A549 (cell line): ENCODE measurements around the gene KCNN2. TPM values are rescaled to one million over a fixed set of nuclear protein-coding genes. Genes with fewer than 3 reads are reported as not detected.

ENCODE experiments used
- ATAC-seq, 2 experiments: fragments of 200-7000 bp in 1 of 2; fragments of >200 bp in 1 of 2; cut with Nextera tagmentation in 1 of 2; cut with Tn5 transposase in 1 of 2; 3 replicates each; pipeline versions ENCODE4 v1.8.0 to v1.9.1; 2018 to 2020; ENCODE audit warnings: mild to moderate bottlenecking in 1 of 2, moderate library complexity in 1 of 2
- CTCF ChIA-PET: fragments of 300-600 bp; sonication (Branson Sonifier 250); formaldehyde crosslinking; extraction: SDS; loops from one replicate; lab custom pipeline; 2021; ENCODE audit warnings: antibody characterized with exemption, inconsistent platforms; lab: Yijun Ruan, JAX
- POLR2A ChIA-PET: fragments of 350-600 bp; formaldehyde crosslinking; extraction: SDS; loops from one replicate; lab custom pipeline; 2021; ENCODE audit warnings: antibody characterized with exemption, inconsistent platforms; lab: Yijun Ruan, JAX
- DNase-seq, 2 experiments: peaks; one replicate each; pipeline versions ENCODE4 v3.0.0 to v3.0.0-alpha.2; 2011 to 2016; ENCODE audit warnings: low read depth in 1 of 2, low spot score in 1 of 2
- FAIRE-seq: peaks from 2 replicates; lab custom pipeline; 2011; peaks lifted over from hg19 to GRCh38; lab: Jason Lieb, UNC
- H3K27ac ChIP-seq, 2 experiments: fragments of >200 bp; sonication (Bioruptor Twin); formaldehyde crosslinking; 3 replicates each; pipeline ENCODE4 v1.5.1; 2016 to 2017
- H3K4me1 ChIP-seq: fragments of >200 bp; sonication (Bioruptor Twin); formaldehyde crosslinking; 3 replicates; pipeline ENCODE4 v1.6.1; 2016
- H3K4me2 ChIP-seq: fragments of >200 bp; sonication (Bioruptor Twin); formaldehyde crosslinking; 3 replicates; pipeline ENCODE4 v1.6.1; 2016
- H3K4me3 ChIP-seq: fragments of >200 bp; sonication (Bioruptor Twin); formaldehyde crosslinking; 3 replicates; pipeline ENCODE4 v1.5.1; 2016
- H3K9me3 ChIP-seq: fragments of >200 bp; sonication (Bioruptor Twin); formaldehyde crosslinking; 3 replicates; pipeline ENCODE4 v1.6.1; 2016
- CEBPB ChIP-seq, 2 experiments: fragments of >200 bp in 1 of 2; sonication (Bioruptor Twin) in 1 of 2; formaldehyde crosslinking in 1 of 2; IDR thresholded peaks; 2 replicates each; pipeline ENCODE4 v1.6.1; 2012 to 2016
- CHD4 ChIP-seq: fragments of 200-600 bp; sonication (generic); IDR thresholded peaks from 2 replicates; pipeline ENCODE4 v1.6.1; 2016; ENCODE audit warnings: antibody characterized with exemption, mild to moderate bottlenecking, borderline replicate concordance
- EHF ChIP-seq: fragments of 250-450 bp; sonication (Bioruptor Pico); IDR thresholded peaks from 2 replicates; pipeline ENCODE4 v1.5.0; 2020; ENCODE audit warnings: mild to moderate bottlenecking
- EHMT2 ChIP-seq: fragments of 200-600 bp; sonication (generic); IDR thresholded peaks from 2 replicates; pipeline ENCODE4 v1.6.1; 2016; ENCODE audit warnings: antibody characterized with exemption, low read depth, mild to moderate bottlenecking, moderate library complexity
- HDAC2 ChIP-seq: fragments of 200-600 bp; sonication (generic); IDR thresholded peaks from 2 replicates; pipeline ENCODE4 v1.6.1; 2016
- HEYL ChIP-seq: fragments of 250-450 bp; sonication (Bioruptor Pico); IDR thresholded peaks from 2 replicates; pipeline ENCODE4 v1.8.0; 2021; ENCODE audit warnings: mild to moderate bottlenecking, moderate library complexity
- HOXA7 ChIP-seq: fragments of 250-450 bp; sonication (Bioruptor Pico); IDR thresholded peaks from 2 replicates; pipeline ENCODE4 v1.5.0; 2020; ENCODE audit warnings: mild to moderate bottlenecking, moderate library complexity
- JUNB ChIP-seq: fragments of >200 bp; sonication (Bioruptor Twin); formaldehyde crosslinking; IDR thresholded peaks from 2 replicates; pipeline ENCODE4 v1.6.1; 2016
- NFE2L2 ChIP-seq: fragments of 150-350 bp; conservative IDR thresholded peaks from 2 replicates; pipeline ENCODE4 v1.6.1; 2014; ENCODE audit warnings: low read length
- NPAS2 ChIP-seq: fragments of 250-450 bp; sonication (Bioruptor Pico); IDR thresholded peaks from 2 replicates; pipeline ENCODE4 v1.8.0; 2022; ENCODE audit warnings: mild to moderate bottlenecking, moderate library complexity, borderline replicate concordance
- NR3C1 ChIP-seq: fragments of >200 bp; sonication (Bioruptor Twin); formaldehyde crosslinking; IDR thresholded peaks from 3 replicates; pipeline ENCODE4 v1.6.1; 2017
- POLR2A ChIP-seq: IDR thresholded peaks from 2 replicates; pipeline ENCODE4 v1.6.1; 2012; ENCODE audit warnings: mild to moderate bottlenecking, low read length
- POLR2AphosphoS2 ChIP-seq: conservative IDR thresholded peaks from 2 replicates; pipeline ENCODE4 v1.6.1; 2012; ENCODE audit warnings: low read length, improper control_type of control experiment, inconsistent platforms
- RAD21 ChIP-seq, 2 experiments: fragments of >200 bp in 1 of 2; sonication (Bioruptor Twin) in 1 of 2; formaldehyde crosslinking in 1 of 2; IDR thresholded peaks in 1 of 2; conservative IDR thresholded peaks in 1 of 2; 2 replicates in 1 of 2; 3 replicates in 1 of 2; pipeline ENCODE4 v1.6.1; 2012 to 2018; ENCODE audit warnings: inconsistent platforms in 1 of 2
- RARB ChIP-seq: fragments of 250-450 bp; sonication (Bioruptor Pico); IDR thresholded peaks from 2 replicates; pipeline ENCODE4 v1.8.0; 2021; ENCODE audit warnings: mild to moderate bottlenecking, moderate library complexity
- RCOR1 ChIP-seq: fragments of 150-350 bp; IDR thresholded peaks from 2 replicates; pipeline ENCODE4 v1.6.1; 2014; ENCODE audit warnings: antibody characterized with exemption, low read length, low read depth
- RFX5 ChIP-seq: fragments of 450-650 bp; IDR thresholded peaks from 2 replicates; pipeline ENCODE4 v1.7.1; 2014; ENCODE audit warnings: antibody characterized with exemption, mild to moderate bottlenecking, moderate library complexity
- SREBF2 ChIP-seq: fragments of 450-650 bp; IDR thresholded peaks from 2 replicates; pipeline ENCODE4 v1.6.1; 2014; ENCODE audit warnings: mild to moderate bottlenecking, moderate library complexity
- ZSCAN20 ChIP-seq: fragments of 250-450 bp; sonication (Bioruptor Pico); IDR thresholded peaks from 2 replicates; pipeline ENCODE4 v1.8.0; 2022; ENCODE audit warnings: mild to moderate bottlenecking, moderate library complexity
- WGBS: methylation state at CpG from one replicate; pipeline ENCODE4 v1.1.6; 2017; ENCODE audit errors: missing lambda C conversion rate; 5-methylcytosine and 5-hydroxymethylcytosine counted together
- polyA plus RNA-seq, 4 experiments: library from polyadenylated mRNA; depleted of rRNA in 3 of 4; stranded (reverse); fragments of >200 nt; fragmentation: RNase III in 1 of 4; extraction: RNeasy Plus Mini Kit Qiagen cat#74134 plus additional on column Dnase treatment in 1 of 4; gene quantifications; 2 replicates in 3 of 4; 3 replicates in 1 of 4; pipeline ENCODE4 v1.2.3, GENCODE V29; 2011 to 2017
- TF ChIP-seq, protein P1 (sequence below): fragments of >200 bp; sonication (Bioruptor Twin); formaldehyde crosslinking; IDR thresholded peaks from 2 replicates; pipeline ENCODE4 v1.6.1; 2016
- TF ChIP-seq, protein P2 (sequence below): IDR thresholded peaks from 2 replicates; pipeline ENCODE4 v1.6.1; 2012
- TF ChIP-seq, protein P3 (sequence below): fragments of 250-450 bp; sonication (Bioruptor Pico); IDR thresholded peaks from 2 replicates; pipeline ENCODE4 v1.5.0; 2020; ENCODE audit warnings: low read depth, mild to moderate bottlenecking, moderate library complexity
- TF ChIP-seq, protein P4 (sequence below): IDR thresholded peaks from 2 replicates; pipeline ENCODE4 v1.6.1; 2012; ENCODE audit warnings: low read depth, borderline replicate concordance

Gene KCNN2
- polyA plus RNA-seq, 2 of the 4 experiments (the other 2 are of a cell fraction): 0.04 to 0.06 TPM

DNA sequence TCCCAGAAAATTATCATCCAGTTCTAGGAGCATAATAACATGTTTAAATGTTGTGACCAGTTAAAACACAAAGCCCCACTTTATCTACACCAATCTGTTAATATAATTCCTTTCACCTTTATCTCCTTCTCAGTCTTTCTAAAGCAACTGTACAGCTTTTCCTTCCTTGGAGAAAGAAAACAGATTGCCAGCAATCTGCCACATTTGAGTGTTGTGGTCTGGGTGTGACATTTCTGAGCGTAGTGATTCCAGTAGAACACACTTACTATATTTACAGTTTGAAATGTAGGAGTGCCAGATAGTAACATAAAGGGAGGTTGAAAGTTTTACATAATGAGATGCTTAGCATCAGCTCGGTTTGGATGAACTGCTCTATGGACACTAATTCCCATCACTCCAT, 76.1 kb downstream of the KCNN2 start:
- CTCF ChIA-PET: interaction anchor here (1.5 to 4.5 kb wide), 3 partner anchors 11 to 759 kb away, joined by 3 to 21 read pairs (median 4); no protein-coding TSS in a partner anchor
- WGBS: 3% methylated on average over 2 of the region's 2 CpGs

DNA sequence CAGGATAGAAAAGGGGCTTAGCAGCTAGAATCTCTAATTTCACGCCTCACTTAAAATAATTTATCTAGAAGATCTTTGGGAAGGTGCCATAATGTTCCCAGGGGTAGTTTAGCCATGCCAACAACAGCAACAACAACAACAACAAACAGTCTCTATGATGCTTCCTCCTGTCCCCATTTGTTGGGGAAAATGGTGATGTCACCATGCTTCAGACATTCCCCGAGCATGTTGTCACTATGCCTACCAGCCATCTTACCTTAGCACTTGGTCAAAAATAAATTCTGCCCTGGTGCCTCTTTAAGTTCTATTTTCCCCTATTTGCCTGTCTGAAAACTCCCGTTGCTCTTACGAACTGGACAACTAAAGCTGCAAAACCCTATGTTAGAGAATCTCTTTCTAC, 76.6 kb downstream of the KCNN2 start:
- TF ChIP-seq RAD21 (conservative IDR thresholded peaks at IDR 0.05 in 1 of 2, IDR thresholded peaks at IDR 0.05 in 1 of 2): no peak
- TF ChIP-seq HOXA7 (CRISPR knock-in tag): no peak
- TF ChIP-seq SREBF2: no peak
- no peak for TF ChIP-seq RCOR1
- no peak for TF ChIP-seq ZSCAN20 (CRISPR knock-in tag)
- no peak for TF ChIP-seq EHMT2
- no peak for TF ChIP-seq RFX5
- no peak for TF ChIP-seq POLR2A
- TF ChIP-seq, protein P1, sequence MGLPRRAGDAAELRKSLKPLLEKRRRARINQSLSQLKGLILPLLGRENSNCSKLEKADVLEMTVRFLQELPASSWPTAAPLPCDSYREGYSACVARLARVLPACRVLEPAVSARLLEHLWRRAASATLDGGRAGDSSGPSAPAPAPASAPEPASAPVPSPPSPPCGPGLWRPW: no peak
- no peak for TF ChIP-seq POLR2AphosphoS2
- no peak for TF ChIP-seq HEYL (CRISPR knock-in tag)
- TF ChIP-seq RARB (CRISPR knock-in tag): no peak
- POLR2A ChIA-PET: no interaction called here
- FAIRE-seq: no peak
- CTCF ChIA-PET: interaction anchor here (1.6 to 4.5 kb wide), 2 partner anchors 11 to 14 kb away, joined by 3 to 21 read pairs; no protein-coding TSS in a partner anchor
- WGBS: under 1% methylated on average over 4 of the region's 4 CpGs
- H3K9me3 ChIP-seq: no peaks in the 10 kb centered on the region
- H3K27ac ChIP-seq: no peak overlapping the region
- no peak for DNase-seq
- H3K4me3 ChIP-seq: no peak overlapping the region
- H3K4me1 ChIP-seq: no peaks in the 10 kb centered on the region
- no peak overlapping the region for H3K4me2 ChIP-seq
- ATAC-seq: no peak

More for the DNA sequence above, 76.1 kb downstream of the KCNN2 start:
- Histone ChIP-seq H3K27ac (no peak overlapping the region), H3K9me3 (no peaks in the 10 kb centered on the region), H3K4me2 (no peak overlapping the region), H3K4me1 (no peaks in the 10 kb centered on the region), H3K4me3 (no peak overlapping the region)
- DNase-seq: no peak
- no peak for ATAC-seq
- POLR2A ChIA-PET: no interaction called here
- no peak for TF ChIP-seq NR3C1
- TF ChIP-seq NFE2L2: no peak
- TF ChIP-seq RFX5: no peak
- no peak for TF ChIP-seq HEYL (CRISPR knock-in tag)
- TF ChIP-seq HDAC2: no peak
- no peak for TF ChIP-seq NPAS2
- no peak for TF ChIP-seq JUNB
- TF ChIP-seq, protein P2, sequence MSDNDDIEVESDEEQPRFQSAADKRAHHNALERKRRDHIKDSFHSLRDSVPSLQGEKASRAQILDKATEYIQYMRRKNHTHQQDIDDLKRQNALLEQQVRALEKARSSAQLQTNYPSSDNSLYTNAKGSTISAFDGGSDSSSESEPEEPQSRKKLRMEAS: no peak
- TF ChIP-seq EHMT2: no peak
- TF ChIP-seq EHF (CRISPR knock-in tag): no peak
- TF ChIP-seq, protein P3, sequence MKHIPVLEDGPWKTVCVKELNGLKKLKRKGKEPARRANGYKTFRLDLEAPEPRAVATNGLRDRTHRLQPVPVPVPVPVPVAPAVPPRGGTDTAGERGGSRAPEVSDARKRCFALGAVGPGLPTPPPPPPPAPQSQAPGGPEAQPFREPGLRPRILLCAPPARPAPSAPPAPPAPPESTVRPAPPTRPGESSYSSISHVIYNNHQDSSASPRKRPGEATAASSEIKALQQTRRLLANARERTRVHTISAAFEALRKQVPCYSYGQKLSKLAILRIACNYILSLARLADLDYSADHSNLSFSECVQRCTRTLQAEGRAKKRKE (CRISPR knock-in tag): no peak
- no peak for FAIRE-seq

DNA sequence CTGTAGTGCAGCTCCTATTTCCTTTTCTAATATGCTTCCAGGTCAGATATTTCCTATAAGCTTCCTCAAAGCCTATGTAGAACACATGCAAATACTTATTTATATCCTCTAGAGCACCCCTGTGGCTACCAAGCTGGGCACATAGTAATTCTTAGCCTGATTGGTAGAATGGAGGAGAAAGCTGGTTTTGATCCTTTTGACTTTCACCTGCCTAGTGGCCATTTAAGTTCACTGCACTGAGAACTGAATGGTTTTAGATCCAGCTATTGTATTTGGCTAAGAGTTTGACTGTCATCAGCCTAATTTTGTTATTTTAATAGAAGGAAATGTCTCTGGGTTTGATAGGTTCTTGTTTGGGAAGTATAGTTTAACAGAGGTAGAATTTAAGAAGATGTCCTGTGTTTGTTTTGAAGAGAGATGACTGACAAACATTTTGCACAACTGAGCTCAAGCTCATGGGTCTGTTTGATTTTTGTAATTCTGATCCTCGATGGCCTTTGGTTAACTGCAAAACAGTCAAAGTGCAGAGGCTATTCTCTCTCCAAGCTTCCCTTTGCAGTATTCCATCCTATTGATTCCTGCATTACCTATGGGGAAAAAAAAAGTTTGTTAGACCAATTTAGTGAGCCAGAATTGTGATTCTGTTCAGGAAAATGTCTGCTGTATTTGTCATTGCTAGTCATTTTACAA, 85.4 kb downstream of the KCNN2 start:
- peak; percentile 6 to 11 for DNase-seq
- WGBS: 0% methylated on average over 1 of the region's 1 CpG
- FAIRE-seq: no peak
- TF ChIP-seq, protein P4, sequence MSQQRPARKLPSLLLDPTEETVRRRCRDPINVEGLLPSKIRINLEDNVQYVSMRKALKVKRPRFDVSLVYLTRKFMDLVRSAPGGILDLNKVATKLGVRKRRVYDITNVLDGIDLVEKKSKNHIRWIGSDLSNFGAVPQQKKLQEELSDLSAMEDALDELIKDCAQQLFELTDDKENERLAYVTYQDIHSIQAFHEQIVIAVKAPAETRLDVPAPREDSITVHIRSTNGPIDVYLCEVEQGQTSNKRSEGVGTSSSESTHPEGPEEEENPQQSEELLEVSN: no peak
- TF ChIP-seq CHD4: no peak
- no peak for TF ChIP-seq EHF (CRISPR knock-in tag)
- no peak for TF ChIP-seq CEBPB (IDR thresholded peaks at IDR 0.05)
- TF ChIP-seq SREBF2: no peak
- ATAC-seq: peak in 1 of 2 experiments; percentile 49; a peak in 2 of 6 replicates
- Histone ChIP-seq H3K4me1 (no peaks in the 10 kb centered on the region), H3K4me2 (no peak overlapping the region), H3K9me3 (no peaks in the 10 kb centered on the region), H3K27ac (no peak overlapping the region), H3K4me3 (no peak overlapping the region)
- ChIA-PET POLR2A (no interaction called here), CTCF (interaction anchor here (0.7 to 4.8 kb wide), 6 partner anchors 20 to 835 kb away, joined by 3 to 49 read pairs (median 3); no protein-coding TSS in a partner anchor)
